Smooth muscle cell (in vitro differentiated cells): Measurements from ENCODE around the gene COPG2. TPM values are rescaled to one million over a fixed set of nuclear protein-coding genes. Genes with fewer than 3 reads are reported as not detected.
A peak's percentile ranks its signal among the peaks of the same experiment; 100 is the strongest.

Experiments used
- DNase-seq: peaks from one replicate; lab custom pipeline; 2025; ENCODE audit not compliant: unreplicated experiment; lab: John Stamatoyannopoulos, UW
- H2AFZ ChIP-seq: fragments of 200-600 bp; sonication (generic); 2 replicates; pipeline ENCODE4 v1.6.0; 2016; ENCODE audit warnings: antibody characterized with exemption, low read depth, mild to moderate bottlenecking
- H3F3A ChIP-seq: fragments of 200-600 bp; sonication (generic); 2 replicates; pipeline ENCODE4 v1.6.0; 2017; ENCODE audit warnings: antibody characterized with exemption, low read depth
- H3K27ac ChIP-seq: fragments of 200-600 bp; sonication (generic); 2 replicates; pipeline ENCODE4 v1.5.1; 2016; ENCODE audit warnings: low read depth, mild to moderate bottlenecking
- H3K27me3 ChIP-seq: fragments of 200-600 bp; sonication (generic); 2 replicates; pipeline ENCODE4 v1.6.1; 2016; ENCODE audit warnings: low read depth, mild to moderate bottlenecking
- H3K36me3 ChIP-seq: fragments of 200-600 bp; sonication (generic); 2 replicates; pipeline ENCODE4 v1.5.1; 2016; ENCODE audit warnings: low read depth
- H3K4me1 ChIP-seq: fragments of 200-600 bp; sonication (generic); 2 replicates; pipeline ENCODE4 v1.5.1; 2016; ENCODE audit warnings: low read depth
- H3K4me2 ChIP-seq: fragments of 200-600 bp; sonication (generic); 2 replicates; pipeline ENCODE4 v1.6.0; 2016; ENCODE audit warnings: mild to moderate bottlenecking
- H3K4me3 ChIP-seq: fragments of 200-600 bp; sonication (generic); 2 replicates; pipeline ENCODE4 v1.5.1; 2016; ENCODE audit warnings: mild to moderate bottlenecking
- H3K79me2 ChIP-seq: fragments of 200-600 bp; sonication (generic); 2 replicates; pipeline ENCODE4 v1.6.0; 2016; ENCODE audit warnings: low read depth, mild to moderate bottlenecking
- H3K9ac ChIP-seq: fragments of 200-600 bp; sonication (generic); 2 replicates; pipeline ENCODE4 v1.6.0; 2016; ENCODE audit warnings: low read depth
- H3K9me3 ChIP-seq: fragments of 200-600 bp; sonication (generic); replicated peaks from 2 replicates; pipeline ENCODE4 v1.5.1; 2016; ENCODE audit warnings: low read depth
- H4K20me1 ChIP-seq: fragments of 200-600 bp; sonication (generic); 2 replicates; pipeline ENCODE4 v1.6.0; 2016; ENCODE audit warnings: low read depth
- WGBS: methylation state at CpG from one replicate; pipeline ENCODE4 v1.1.7; 2016; ENCODE audit warnings: low lambda C conversion rate; 5-methylcytosine and 5-hydroxymethylcytosine counted together
- polyA plus RNA-seq: library from polyadenylated mRNA; unstranded; fragments of >200 nt; fragmentation: Nextera tagmentation; extraction: Ambion mirVana; gene quantifications from 2 replicates; pipeline ENCODE4 v1.2.1, GENCODE V29; 2016
- total RNA-seq: library from RNA; depleted of rRNA; stranded (reverse); fragments of >200 nt; gene quantifications from 2 replicates; pipeline ENCODE4 v1.2.3, GENCODE V29; 2014
- TF ChIP-seq, protein P1 (sequence below): fragments of 200-600 bp; sonication (generic); IDR thresholded peaks from 2 replicates; pipeline ENCODE4 v1.5.1; 2017; ENCODE audit warnings: borderline replicate concordance, mild to moderate bottlenecking, antibody characterized with exemption; ENCODE audit not compliant: insufficient read depth, poor library complexity, severe bottlenecking

The COPG2 gene
- total and polyA plus RNA-seq, 2 experiments from 2014 or later, result 5.6 to 39.8 TPM

DNA sequence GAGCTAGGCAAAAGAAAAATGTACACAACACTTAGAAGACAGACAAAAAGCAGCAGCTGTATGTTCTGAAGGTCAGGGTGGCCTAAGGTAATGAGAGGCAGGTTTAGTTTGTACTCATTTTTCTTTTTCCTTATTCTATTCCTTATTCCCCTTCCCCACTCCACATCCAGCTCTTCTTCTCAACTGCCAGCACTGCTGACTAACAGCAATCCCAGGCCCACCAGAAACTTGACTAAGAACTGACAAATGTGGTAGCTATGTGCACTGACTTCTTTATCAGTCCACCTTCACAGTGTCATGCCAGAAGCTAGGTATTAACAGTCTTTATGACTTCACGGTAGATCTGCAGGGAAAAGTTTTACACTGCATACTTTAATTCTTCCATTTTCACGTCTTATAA, 6.1 kb downstream of the COPG2 start:
- WGBS, result 50% methylated on average over 2 of the region's 2 CpGs
- Histone ChIP-seq H3K79me2 (no peaks in the 10 kb centered on the region), H4K20me1 (no peaks in the 10 kb centered on the region), H3K4me2 (peak overlapping the region; percentile 26), H3K4me3 (no peak overlapping the region), H2AFZ (no peak overlapping the region), H3F3A (no peaks in the 10 kb centered on the region), H3K36me3 (peaks cover 9% of the 10 kb centered on the region), H3K27me3 (no peaks in the 10 kb centered on the region), H3K27ac (peak overlapping the region; percentile 38), H3K4me1 (peaks cover 7% of the 10 kb centered on the region), H3K9me3 (no peaks in the 10 kb centered on the region), H3K9ac (no peak overlapping the region)
- no peak for DNase-seq
- TF ChIP-seq, protein P1, sequence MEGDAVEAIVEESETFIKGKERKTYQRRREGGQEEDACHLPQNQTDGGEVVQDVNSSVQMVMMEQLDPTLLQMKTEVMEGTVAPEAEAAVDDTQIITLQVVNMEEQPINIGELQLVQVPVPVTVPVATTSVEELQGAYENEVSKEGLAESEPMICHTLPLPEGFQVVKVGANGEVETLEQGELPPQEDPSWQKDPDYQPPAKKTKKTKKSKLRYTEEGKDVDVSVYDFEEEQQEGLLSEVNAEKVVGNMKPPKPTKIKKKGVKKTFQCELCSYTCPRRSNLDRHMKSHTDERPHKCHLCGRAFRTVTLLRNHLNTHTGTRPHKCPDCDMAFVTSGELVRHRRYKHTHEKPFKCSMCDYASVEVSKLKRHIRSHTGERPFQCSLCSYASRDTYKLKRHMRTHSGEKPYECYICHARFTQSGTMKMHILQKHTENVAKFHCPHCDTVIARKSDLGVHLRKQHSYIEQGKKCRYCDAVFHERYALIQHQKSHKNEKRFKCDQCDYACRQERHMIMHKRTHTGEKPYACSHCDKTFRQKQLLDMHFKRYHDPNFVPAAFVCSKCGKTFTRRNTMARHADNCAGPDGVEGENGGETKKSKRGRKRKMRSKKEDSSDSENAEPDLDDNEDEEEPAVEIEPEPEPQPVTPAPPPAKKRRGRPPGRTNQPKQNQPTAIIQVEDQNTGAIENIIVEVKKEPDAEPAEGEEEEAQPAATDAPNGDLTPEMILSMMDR, result no peak

DNA sequence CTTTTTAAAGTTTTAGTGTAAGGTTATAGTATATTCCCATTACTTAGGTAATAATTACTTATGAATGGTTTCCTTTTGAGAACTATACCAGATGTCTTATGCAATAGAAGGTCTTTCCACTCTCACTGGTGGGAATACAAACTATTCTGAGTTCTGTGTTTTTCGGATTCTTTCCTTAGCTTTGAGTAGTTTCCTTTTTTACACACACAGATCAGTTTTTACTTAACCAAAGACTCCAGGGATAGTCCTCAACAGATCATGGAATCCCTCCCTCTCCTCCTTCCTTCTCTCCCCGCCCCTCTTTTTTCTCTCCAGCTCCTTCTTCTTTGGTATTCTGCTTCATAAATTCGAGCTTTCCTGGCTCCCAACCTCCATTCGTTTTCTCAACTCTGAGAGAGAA, 13.3 kb downstream of the COPG2 start:
- H3K79me2 ChIP-seq, result peaks cover 5% of the 10 kb centered on the region
- H3K4me3 ChIP-seq, result no peak overlapping the region
- TF ChIP-seq, protein P1, result no peak
- no peaks in the 10 kb centered on the region for H4K20me1 ChIP-seq
- peaks cover 8% of the 10 kb centered on the region for H3K36me3 ChIP-seq
- H3K27ac ChIP-seq, result no peak overlapping the region
- no peaks in the 10 kb centered on the region for H3K9me3 ChIP-seq
- H3F3A ChIP-seq, result peaks cover 5% of the 10 kb centered on the region
- no peaks in the 10 kb centered on the region for H3K4me1 ChIP-seq
- no peak overlapping the region for H2AFZ ChIP-seq
- H3K9ac ChIP-seq, result no peak overlapping the region
- H3K4me2 ChIP-seq, result no peak overlapping the region
- no peaks in the 10 kb centered on the region for H3K27me3 ChIP-seq
- DNase-seq, result no peak
- 83% methylated on average over 4 of the region's 4 CpGs for WGBS

DNA sequence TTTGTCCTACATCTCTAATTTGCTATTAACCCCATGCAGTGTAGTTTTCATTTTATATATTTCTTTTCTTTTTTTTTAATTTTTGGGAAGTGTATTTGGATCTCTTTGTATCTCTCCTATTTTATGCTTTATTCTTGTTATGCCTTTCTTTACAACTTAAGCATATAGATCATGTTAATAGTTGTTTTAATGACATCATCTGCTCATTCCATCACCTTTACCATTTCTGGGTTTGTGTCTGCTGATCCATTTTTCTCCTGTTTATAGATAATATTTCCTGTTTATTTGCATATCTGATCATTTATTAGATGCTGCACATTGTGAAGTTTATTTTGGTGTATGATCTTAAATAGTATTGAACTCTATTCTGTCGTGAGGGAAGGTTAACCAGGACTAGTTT, 13.7 kb downstream of the COPG2 start:
- no peak for DNase-seq
- Histone ChIP-seq H3K9ac (no peak overlapping the region), H3K36me3 (peaks cover 8% of the 10 kb centered on the region), H3K27me3 (no peaks in the 10 kb centered on the region), H4K20me1 (no peaks in the 10 kb centered on the region), H3K4me1 (no peaks in the 10 kb centered on the region), H2AFZ (no peak overlapping the region), H3K27ac (no peak overlapping the region), H3K9me3 (no peaks in the 10 kb centered on the region), H3K79me2 (peaks cover 5% of the 10 kb centered on the region), H3K4me2 (no peak overlapping the region), H3K4me3 (no peak overlapping the region), H3F3A (peaks cover 5% of the 10 kb centered on the region)
- WGBS, result 89% methylated on average over 1 of the region's 1 CpG
- TF ChIP-seq, protein P1, result no peak

DNA sequence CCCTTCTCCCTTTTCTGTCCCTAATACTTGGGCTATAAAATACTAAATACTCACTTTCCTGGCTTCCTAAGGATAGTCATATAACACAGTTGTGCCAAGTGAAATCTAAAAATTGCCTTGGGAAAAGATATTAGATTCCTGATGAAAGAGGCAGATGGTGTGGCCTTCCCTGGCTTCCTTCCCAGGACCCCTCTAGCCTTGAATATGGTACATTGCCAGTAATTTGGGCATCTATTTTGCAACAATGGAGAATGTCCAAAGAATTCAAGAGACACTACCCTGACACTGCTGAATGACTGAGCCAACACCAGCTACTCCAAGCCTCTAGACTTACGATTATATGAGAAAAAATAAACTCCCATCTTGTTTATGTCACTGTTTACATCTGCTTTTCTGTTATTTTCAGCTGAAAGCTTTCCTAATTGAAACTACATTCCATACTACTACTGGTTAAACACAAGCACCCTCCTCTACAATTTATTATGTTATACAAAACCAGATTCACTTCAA, 17.9 kb downstream of the COPG2 start:
- Histone ChIP-seq H4K20me1 (no peaks in the 10 kb centered on the region), H3K4me2 (no peak overlapping the region), H3K36me3 (peaks cover 11% of the 10 kb centered on the region), H3K4me3 (no peak overlapping the region), H3K79me2 (peaks cover 5% of the 10 kb centered on the region), H3F3A (peaks cover 16% of the 10 kb centered on the region), H3K9ac (no peak overlapping the region), H3K27ac (no peak overlapping the region), H3K4me1 (no peaks in the 10 kb centered on the region), H2AFZ (no peak overlapping the region), H3K27me3 (no peaks in the 10 kb centered on the region), H3K9me3 (no peaks in the 10 kb centered on the region)
- TF ChIP-seq, protein P1, result no peak
- 81% methylated on average over 1 of the region's 1 CpG for WGBS
- DNase-seq, result no peak
